Glutamatergic neuron (in vitro differentiated cells): ENCODE data around the gene IL2RA. TPM values are rescaled to one million over a fixed set of nuclear protein-coding genes. Genes with fewer than 3 reads are reported as not detected.
A peak's percentile ranks its signal among the peaks of the same experiment; 100 is the strongest.

Experiments used
- DNase-seq: peaks from one replicate; pipeline ENCODE4 v3.0.0; 2022
- H3K27ac Mint-ChIP-seq: one replicate; pipeline ENCODE4 v1.8.0; 2020; ENCODE audit warnings: mild to moderate bottlenecking, mixed read lengths, inconsistent platforms; ENCODE audit not compliant: unreplicated experiment
- H3K27me3 Mint-ChIP-seq: one replicate; pipeline ENCODE4 v1.8.0; 2020; ENCODE audit warnings: mild to moderate bottlenecking, moderate library complexity, mixed read lengths, inconsistent platforms; ENCODE audit not compliant: unreplicated experiment
- H3K36me3 Mint-ChIP-seq: one replicate; pipeline ENCODE4 v1.8.0; 2020; ENCODE audit warnings: mild to moderate bottlenecking, mixed read lengths, inconsistent platforms; ENCODE audit not compliant: unreplicated experiment
- H3K4me1 Mint-ChIP-seq: one replicate; pipeline ENCODE4 v1.8.0; 2020; ENCODE audit warnings: mild to moderate bottlenecking, low read depth, mixed read lengths, inconsistent platforms; ENCODE audit not compliant: unreplicated experiment
- H3K4me3 Mint-ChIP-seq: one replicate; pipeline ENCODE4 v1.8.0; 2020; ENCODE audit warnings: mild to moderate bottlenecking, mixed read lengths, inconsistent platforms; ENCODE audit not compliant: unreplicated experiment
- H3K9me3 Mint-ChIP-seq: one replicate; pipeline ENCODE4 v1.8.0; 2020; ENCODE audit warnings: mild to moderate bottlenecking, moderate library complexity, mixed read lengths, inconsistent platforms; ENCODE audit not compliant: unreplicated experiment
- CTCF ChIP-seq: fragments of 200-600 bp; sonication (generic); IDR thresholded peaks from one replicate; pipeline ENCODE4 v1.5.0; 2021; ENCODE audit not compliant: partially characterized antibody, unreplicated experiment
- total RNA-seq: library from RNA; stranded (reverse); fragmentation: NEBNext Ultra II Directional; extraction: Animal tissue kit (Norgen Biotek cat#: 25700); gene quantifications from one replicate; pipeline ENCODE4 v1.2.1, GENCODE V29; 2021; ENCODE audit not compliant: unreplicated experiment

IL2RA gene
- total RNA-seq, 1 donor from 2014 or later, result not detected

GRCh38 chr10:5999440-6000165, 62.6 kb downstream of the IL2RA start:
- Mint-ChIP-seq H3K4me1 (peaks cover 24% of the 10 kb centered on the region), H3K4me3 (peak overlapping the region; percentile 21), H3K9me3 (peaks cover 2% of the 10 kb centered on the region), H3K27me3 (peaks cover 2% of the 10 kb centered on the region), H3K27ac (no peak overlapping the region), H3K36me3 (no peaks in the 10 kb centered on the region)
- TF ChIP-seq CTCF, result no peak
- no peak for DNase-seq

- no peak for DNase-seq
- Mint-ChIP-seq H3K4me1 (peaks cover 24% of the 10 kb centered on the region), H3K36me3 (peaks cover 16% of the 10 kb centered on the region), H3K27me3 (peaks cover 2% of the 10 kb centered on the region), H3K27ac (peak overlapping the region; percentile 88), H3K9me3 (peaks cover 2% of the 10 kb centered on the region), H3K4me3 (peak overlapping the region; percentile 61)
- TF ChIP-seq CTCF, result no peak
Measured at GRCh38 chr10:5996696-5997095, 65.5 kb downstream of the IL2RA start.

GRCh38 chr10:5992398-5992797, 69.8 kb downstream of the IL2RA start:
- H3K36me3 Mint-ChIP-seq, result peaks cover 21% of the 10 kb centered on the region
- H3K27me3 Mint-ChIP-seq, result no peaks in the 10 kb centered on the region
- peaks cover 3% of the 10 kb centered on the region for H3K9me3 Mint-ChIP-seq
- H3K4me3 Mint-ChIP-seq, result no peak overlapping the region
- no peak for TF ChIP-seq CTCF
- H3K4me1 Mint-ChIP-seq, result peaks cover 10% of the 10 kb centered on the region
- no peak overlapping the region for H3K27ac Mint-ChIP-seq
- no peak for DNase-seq

- H3K27ac Mint-ChIP-seq, result no peak overlapping the region
Measured at GRCh38 chr10:5991708-5992107, 70.5 kb downstream of the IL2RA start.

More at GRCh38 chr10:5991708-5992107, 70.5 kb downstream of the IL2RA start:
- TF ChIP-seq CTCF, result no peak
- no peak for DNase-seq
- Mint-ChIP-seq H3K36me3 (peaks cover 21% of the 10 kb centered on the region), H3K27me3 (no peaks in the 10 kb centered on the region), H3K4me3 (no peak overlapping the region), H3K4me1 (peaks cover 4% of the 10 kb centered on the region), H3K9me3 (peaks cover 3% of the 10 kb centered on the region)
